H1 (cell line): Measurements from ENCODE around the gene NEU2. TPM values are rescaled to one million over a fixed set of nuclear protein-coding genes. Genes with fewer than 3 reads are reported as not detected.
"Not testable (repeated sequence)": the region's sequence is repeated elsewhere in the genome, so short reads cannot be mapped to it uniquely, and the experiment has no call there.

ENCODE experiments used
- CTCF ChIA-PET: fragments of 300-600 bp; sonication (Branson Sonifier 250); formaldehyde crosslinking; loops from one replicate; lab custom pipeline; 2021; ENCODE audit not compliant: partially characterized antibody; lab: Charles Lee
- POLR2A ChIA-PET: fragments of 300-600 bp; sonication (Branson Sonifier 250); formaldehyde crosslinking; loops from one replicate; lab custom pipeline; 2021; ENCODE audit warnings: inconsistent platforms; ENCODE audit not compliant: partially characterized antibody; lab: Charles Lee
- DNase-seq, 2 experiments: peaks; one replicate each; pipeline versions ENCODE4 v3.0.0 to v3.0.0-alpha.2; 2010 to 2022; ENCODE audit warnings: low spot score in 2 of 2, low read depth in 1 of 2, mixed read lengths in 1 of 2
- FAIRE-seq: peaks from 2 replicates; lab custom pipeline; 2011; peaks lifted over from hg19 to GRCh38; lab: Jason Lieb, UNC
- H2AFZ ChIP-seq: 2 replicates; pipeline ENCODE4 v1.8.1; 2012; ENCODE audit warnings: low read length, inconsistent platforms
- H2AK5ac ChIP-seq: 2 replicates; pipeline ENCODE4 v1.6.1; 2013; ENCODE audit warnings: low read depth, low read length
- H2BK120ac ChIP-seq: replicated peaks from 2 replicates; pipeline ENCODE3; 2013; ENCODE audit warnings: low read depth, low read length, inconsistent platforms
- H2BK12ac ChIP-seq: 2 replicates; pipeline ENCODE4 v1.6.1; 2013; ENCODE audit warnings: low read depth, low read length
- H2BK15ac ChIP-seq: 2 replicates; pipeline ENCODE4 v1.6.1; 2013; ENCODE audit warnings: low read length
- H2BK20ac ChIP-seq: 2 replicates; pipeline ENCODE4 v1.6.1; 2013; ENCODE audit warnings: low read length
- H2BK5ac ChIP-seq: 2 replicates; pipeline ENCODE4 v1.6.1; 2013; ENCODE audit warnings: low read depth, low read length
- H3K14ac ChIP-seq: 2 replicates; pipeline ENCODE4 v1.6.1; 2013; ENCODE audit warnings: inconsistent platforms; ENCODE audit not compliant: insufficient read length
- H3K18ac ChIP-seq: 2 replicates; pipeline ENCODE4 v1.6.1; 2013; ENCODE audit warnings: low read length; ENCODE audit errors: extremely low read depth
- H3K23ac ChIP-seq: 2 replicates; pipeline ENCODE4 v1.6.1; 2013; ENCODE audit warnings: inconsistent platforms; ENCODE audit not compliant: insufficient read length
- H3K23me2 ChIP-seq: 2 replicates; pipeline ENCODE4 v1.6.1; 2013; ENCODE audit warnings: low read depth, low read length
- H3K27ac ChIP-seq: 2 replicates; pipeline ENCODE4 v1.6.1; 2011; ENCODE audit warnings: low read depth, low read length, inconsistent platforms
- H3K27me3 ChIP-seq, 4 experiments: replicated peaks in 1 of 4; 1 replicate in 1 of 4; 2 replicates in 3 of 4; pipeline versions ENCODE4 v1.6.1 to v1.8.1; 2011 to 2013; ENCODE audit warnings: low read length in 3 of 4, mild to moderate bottlenecking in 3 of 4, inconsistent platforms in 2 of 4, mixed read lengths in 2 of 4, moderate library complexity in 1 of 4; ENCODE audit not compliant: control insufficient read depth in 3 of 4, insufficient read depth in 3 of 4; ENCODE audit errors: extremely low read depth in 1 of 4
- H3K36me3 ChIP-seq, 4 experiments: 2 replicates each; pipeline versions ENCODE4 v1.6.1 to v1.8.1; 2011 to 2013; ENCODE audit warnings: mild to moderate bottlenecking in 4 of 4, low read length in 3 of 4, moderate library complexity in 2 of 4, control low read depth in 1 of 4, inconsistent platforms in 1 of 4; ENCODE audit not compliant: insufficient read depth in 4 of 4, control insufficient read depth in 2 of 4
- H3K4ac ChIP-seq: replicated peaks from 2 replicates; pipeline ENCODE3; 2013; ENCODE audit warnings: low read length, low read depth, mixed read lengths, inconsistent platforms; ENCODE audit not compliant: insufficient read length
- H3K4me1 ChIP-seq, 4 experiments: replicated peaks in 1 of 4; 1 replicate in 1 of 4; 2 replicates in 3 of 4; pipeline versions ENCODE4 v1.6.1 to v1.8.1; 2011 to 2013; ENCODE audit warnings: low read length in 3 of 4, inconsistent platforms in 2 of 4, mixed read lengths in 1 of 4; ENCODE audit not compliant: insufficient read depth in 4 of 4, control insufficient read depth in 3 of 4
- H3K4me2 ChIP-seq, 2 experiments: 2 replicates each; pipeline versions ENCODE4 v1.6.1 to v1.8.1; 2011 to 2013; ENCODE audit warnings: low read depth in 2 of 2, low read length in 2 of 2, control low read depth in 1 of 2, inconsistent platforms in 1 of 2, mild to moderate bottlenecking in 1 of 2; ENCODE audit not compliant: insufficient read depth in 1 of 2
- H3K4me3 ChIP-seq, 4 experiments: fragments of 200-600, 300-600 bp in 1 of 4; sonication (generic), shearing (Covaris generic), sonication (Bioruptor Twin) in 1 of 4; 2 replicates each; pipeline versions ENCODE4 v1.5.1 to v1.8.1; 2011 to 2016; ENCODE audit warnings: low read length in 4 of 4, low read depth in 3 of 4, control low read depth in 2 of 4, inconsistent platforms in 2 of 4, mild to moderate bottlenecking in 2 of 4, mixed read lengths in 1 of 4, moderate library complexity in 1 of 4; ENCODE audit not compliant: insufficient read depth in 2 of 4; ENCODE audit errors: extremely low read depth in 1 of 4
- H3K56ac ChIP-seq: replicated peaks from 2 replicates; pipeline ENCODE3; 2013; ENCODE audit warnings: low read depth, mild to moderate bottlenecking, mixed read lengths, low read length, inconsistent platforms; ENCODE audit not compliant: insufficient read length
- H3K79me1 ChIP-seq: 2 replicates; pipeline ENCODE4 v1.6.1; 2013; ENCODE audit warnings: low read depth, low read length, control low read depth
- H3K79me2 ChIP-seq, 2 experiments: 2 replicates each; pipeline versions ENCODE4 v1.6.1 to v1.8.1; 2012 to 2013; ENCODE audit warnings: low read length in 2 of 2, mild to moderate bottlenecking in 2 of 2, inconsistent platforms in 1 of 2; ENCODE audit not compliant: insufficient read depth in 2 of 2, control insufficient read depth in 1 of 2
- H3K9ac ChIP-seq, 4 experiments: replicated peaks in 1 of 4; 1 replicate in 1 of 4; 2 replicates in 3 of 4; pipeline versions ENCODE4 v1.6.1 to v1.8.1; 2011 to 2013; ENCODE audit warnings: low read depth in 3 of 4, low read length in 3 of 4, control low read depth in 2 of 4, mild to moderate bottlenecking in 2 of 4, moderate library complexity in 2 of 4, inconsistent platforms in 1 of 4; ENCODE audit errors: extremely low read depth in 1 of 4
- H3K9me3 ChIP-seq, 2 experiments: 2 replicates each; pipeline versions ENCODE4 v1.6.1 to v1.8.1; 2012 to 2013; ENCODE audit warnings: mild to moderate bottlenecking in 2 of 2, moderate library complexity in 2 of 2, control low read depth in 1 of 2, inconsistent platforms in 1 of 2, low read depth in 1 of 2, low read length in 1 of 2, mixed read lengths in 1 of 2; ENCODE audit not compliant: insufficient read depth in 2 of 2
- H4K20me1 ChIP-seq, 2 experiments: replicated peaks in 1 of 2; 2 replicates each; pipeline versions ENCODE3 to v1.8.1; 2011 to 2013; ENCODE audit warnings: inconsistent platforms in 2 of 2, low read length in 2 of 2, mild to moderate bottlenecking in 1 of 2; ENCODE audit not compliant: insufficient read depth in 2 of 2, control insufficient read depth in 1 of 2
- H4K5ac ChIP-seq: 2 replicates; pipeline ENCODE4 v1.6.1; 2013; ENCODE audit warnings: low read length, low read depth, mixed read lengths, inconsistent platforms; ENCODE audit not compliant: insufficient read length
- H4K8ac ChIP-seq: 2 replicates; pipeline ENCODE4 v1.8.0; 2013; ENCODE audit warnings: mild to moderate bottlenecking, moderate library complexity, low read length, inconsistent platforms; ENCODE audit not compliant: insufficient read depth; ENCODE audit errors: extremely low read depth
- H4K91ac ChIP-seq: replicated peaks from 2 replicates; pipeline ENCODE3; 2013; ENCODE audit warnings: low read length, mixed read lengths, inconsistent platforms; ENCODE audit not compliant: insufficient read length
- WGBS, 2 experiments: shearing (Covaris generic) in 1 of 2; methylation state at CpG; one replicate each; pipeline versions ENCODE4 v1.1.6 to v1.1.7; 2013 to 2015; ENCODE audit warnings: low lambda C conversion rate in 2 of 2, mixed read lengths in 2 of 2, inconsistent platforms in 1 of 2, low coverage in 1 of 2, missing lambda C conversion rate in 1 of 2; ENCODE audit not compliant: insufficient replicate concordance in 2 of 2, insufficient coverage in 1 of 2, insufficient read length in 1 of 2; ENCODE audit errors: extremely low coverage in 1 of 2, missing lambda C conversion rate in 1 of 2; 5-methylcytosine and 5-hydroxymethylcytosine counted together
- polyA plus RNA-seq, 7 experiments: library from polyadenylated mRNA; depleted of rRNA in 3 of 7; stranded (reverse) in 5 of 7; unstranded in 2 of 7; fragments of >200 nt in 5 of 7; fragments of 200-250 nt in 2 of 7; gene quantifications; 1 replicate in 5 of 7; 2 replicates in 1 of 7; 4 replicates in 1 of 7; pipeline versions ENCODE4 v1.2.1 to v1.2.3, GENCODE V29; 2011 to 2013; ENCODE audit warnings: missing spikeins in 2 of 7, mixed read lengths in 2 of 7
- total RNA-seq: library from RNA; stranded (reverse); fragmentation: NEBNext Ultra II Directional; extraction: Animal tissue kit (Norgen Biotek cat#: 25700); gene quantifications from 2 replicates; pipeline ENCODE4 v1.2.1, GENCODE V29; 2021

Gene NEU2
- total and polyA plus RNA-seq, 2 of the 8 experiments (the other 6 are each of a cell fraction or from before 2014, with no cell fraction given): 0.12 TPM; not detected in 1

GRCh38 chr2:233019610-233020009, 12.9 kb upstream of the NEU2 start:
- H3K27ac ChIP-seq, H3K79me1 ChIP-seq, H2BK5ac ChIP-seq, H3K4ac ChIP-seq, H2BK120ac ChIP-seq, H3K56ac ChIP-seq, H3K18ac ChIP-seq, DNase-seq, H2AK5ac ChIP-seq, H3K4me1 ChIP-seq, H3K14ac ChIP-seq, H2BK20ac ChIP-seq, H2BK12ac ChIP-seq, POLR2A ChIA-PET, H4K5ac ChIP-seq, H4K8ac ChIP-seq, CTCF ChIA-PET, H3K4me3 ChIP-seq, H3K9ac ChIP-seq, H3K23ac ChIP-seq, H3K9me3 ChIP-seq, H3K23me2 ChIP-seq, H3K27me3 ChIP-seq, FAIRE-seq, H3K4me2 ChIP-seq, H2BK15ac ChIP-seq, H4K20me1 ChIP-seq, H3K36me3 ChIP-seq, H4K91ac ChIP-seq, H3K79me2 ChIP-seq, H2AFZ ChIP-seq: not testable (repeated sequence)
- WGBS, 2 experiments: 88% methylated on average over 2 of the region's 4 CpGs; no CpG with 5 or more reads in 1 of the 2 experiments
